Brain microvascular endothelial cell (primary cell): Measurements from ENCODE around the gene CLMN.

Source experiments
- DNase-seq: peaks from one replicate; pipeline ENCODE4 v3.0.0-alpha.2; 2020
- H3K27ac ChIP-seq: fragments of 250-450 bp; sonication (Bioruptor Pico); 2 replicates; pipeline ENCODE4 v1.5.1; 2020; ENCODE audit warnings: mild to moderate bottlenecking, moderate library complexity
- H3K27me3 ChIP-seq: fragments of 250-450 bp; sonication (Bioruptor Pico); replicated peaks from 2 replicates; pipeline ENCODE4 v1.5.1; 2020; ENCODE audit warnings: mild to moderate bottlenecking
- H3K36me3 ChIP-seq: fragments of 250-450 bp; sonication (Bioruptor Pico); replicated peaks from 2 replicates; pipeline ENCODE4 v1.5.1; 2020; ENCODE audit warnings: mild to moderate bottlenecking
- H3K4me3 ChIP-seq: 2 replicates; pipeline ENCODE4 v1.5.1; 2011; ENCODE audit warnings: low read depth, mild to moderate bottlenecking, control low read depth, low read length, moderate library complexity
- in situ Hi-C: cut with HindIII; loops from 2 replicates; pipeline ENCODE4 v1.10.0; 2017; ENCODE audit warnings: low sequenced_read_pairs, low pct_ligation_motif_present
- TF ChIP-seq, protein P1 (sequence below): IDR thresholded peaks from 2 replicates; pipeline ENCODE4 v1.5.1; 2011; ENCODE audit warnings: low read depth, mild to moderate bottlenecking, moderate library complexity, low read length, control low read depth, inconsistent platforms; ENCODE audit errors: missing control alignments

The CLMN gene

DNA sequence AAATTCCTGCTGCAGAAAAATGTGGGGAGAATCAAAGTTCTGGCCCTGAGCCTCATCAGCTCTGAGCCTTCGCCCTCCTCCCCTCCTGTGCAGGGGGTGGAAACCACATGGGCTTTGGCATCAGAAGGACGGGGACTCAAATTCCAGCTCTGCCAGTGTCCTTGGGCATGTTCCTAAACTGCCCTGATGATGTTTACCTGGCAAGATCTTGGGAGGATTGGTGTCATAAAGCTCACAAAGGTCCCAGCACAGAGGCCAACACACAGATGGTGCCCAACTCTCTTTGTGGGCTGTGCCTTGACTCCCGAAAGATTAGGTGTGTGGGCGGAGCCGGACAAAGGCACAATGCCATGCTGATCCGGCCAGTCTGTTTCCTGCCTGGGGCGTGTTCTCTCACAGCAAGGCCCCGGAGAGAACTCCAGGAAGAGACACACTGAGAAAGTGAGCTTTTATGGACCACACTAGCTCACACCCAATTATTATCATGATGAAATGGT, 20.5 kb upstream of the CLMN start:
- in situ Hi-C loops = no loop called here
- TF ChIP-seq, protein P1, sequence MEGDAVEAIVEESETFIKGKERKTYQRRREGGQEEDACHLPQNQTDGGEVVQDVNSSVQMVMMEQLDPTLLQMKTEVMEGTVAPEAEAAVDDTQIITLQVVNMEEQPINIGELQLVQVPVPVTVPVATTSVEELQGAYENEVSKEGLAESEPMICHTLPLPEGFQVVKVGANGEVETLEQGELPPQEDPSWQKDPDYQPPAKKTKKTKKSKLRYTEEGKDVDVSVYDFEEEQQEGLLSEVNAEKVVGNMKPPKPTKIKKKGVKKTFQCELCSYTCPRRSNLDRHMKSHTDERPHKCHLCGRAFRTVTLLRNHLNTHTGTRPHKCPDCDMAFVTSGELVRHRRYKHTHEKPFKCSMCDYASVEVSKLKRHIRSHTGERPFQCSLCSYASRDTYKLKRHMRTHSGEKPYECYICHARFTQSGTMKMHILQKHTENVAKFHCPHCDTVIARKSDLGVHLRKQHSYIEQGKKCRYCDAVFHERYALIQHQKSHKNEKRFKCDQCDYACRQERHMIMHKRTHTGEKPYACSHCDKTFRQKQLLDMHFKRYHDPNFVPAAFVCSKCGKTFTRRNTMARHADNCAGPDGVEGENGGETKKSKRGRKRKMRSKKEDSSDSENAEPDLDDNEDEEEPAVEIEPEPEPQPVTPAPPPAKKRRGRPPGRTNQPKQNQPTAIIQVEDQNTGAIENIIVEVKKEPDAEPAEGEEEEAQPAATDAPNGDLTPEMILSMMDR = no peak
- Histone ChIP-seq H3K36me3 (no peaks in the 10 kb centered on the region), H3K27me3 (no peaks in the 10 kb centered on the region), H3K4me3 (no peak overlapping the region), H3K27ac (no peak overlapping the region)
- DNase-seq = no peak

DNA sequence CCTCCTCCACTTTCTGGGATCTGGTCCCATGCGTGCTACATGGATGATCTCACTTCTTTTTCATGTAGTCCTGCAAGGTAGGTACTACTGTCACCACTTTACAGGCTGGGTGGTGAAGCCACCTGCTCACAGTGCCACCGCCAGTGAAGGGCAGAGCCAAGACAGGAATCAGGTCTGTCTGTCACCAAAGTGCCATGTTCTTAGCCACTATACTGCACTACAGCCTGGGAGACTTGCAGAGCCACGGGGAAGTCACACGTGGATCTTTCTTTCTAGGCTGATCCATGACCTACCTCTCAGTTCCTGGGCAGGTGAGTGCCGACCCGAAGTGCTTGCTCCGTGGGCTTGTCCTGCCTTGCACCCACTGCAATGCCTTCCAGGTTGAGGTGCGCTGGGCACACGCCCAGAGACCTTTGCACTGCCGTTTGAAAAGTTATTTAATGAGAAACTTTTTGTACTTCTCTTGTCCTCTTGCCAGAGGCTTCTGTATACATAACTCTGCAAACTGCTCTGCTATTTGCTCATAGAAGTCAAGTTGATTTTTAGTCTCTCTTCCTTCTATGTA, 19.7 kb upstream of the CLMN start:
- TF ChIP-seq, protein P1 = no peak
- Histone ChIP-seq H3K27ac (no peak overlapping the region), H3K27me3 (no peaks in the 10 kb centered on the region), H3K4me3 (no peak overlapping the region), H3K36me3 (no peaks in the 10 kb centered on the region)
- in situ Hi-C loops = no loop called here
- no peak for DNase-seq

DNA sequence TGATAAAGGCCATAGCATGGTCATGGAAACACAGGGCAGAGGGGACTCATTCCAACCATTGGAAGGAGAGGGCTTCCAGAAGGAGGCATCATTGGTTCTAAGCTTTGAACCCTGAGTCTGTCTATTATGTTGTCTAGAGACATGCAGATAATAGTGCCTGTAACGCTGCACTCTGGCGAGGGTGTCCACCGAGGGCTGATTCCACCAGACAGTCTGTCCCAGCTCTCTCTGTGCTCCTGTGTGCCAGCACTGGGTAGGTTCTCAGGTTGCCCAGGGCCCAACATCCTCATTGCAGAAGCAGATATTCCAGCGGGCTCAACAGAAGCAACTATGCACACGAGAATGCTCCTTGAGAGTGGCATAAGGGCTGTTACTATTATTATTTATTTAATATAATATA, 18.7 kb upstream of the CLMN start:
- DNase-seq = no peak
- H3K27ac ChIP-seq = no peak overlapping the region
- no peaks in the 10 kb centered on the region for H3K27me3 ChIP-seq
- H3K4me3 ChIP-seq = no peak overlapping the region
- in situ Hi-C loops = no loop called here
- TF ChIP-seq, protein P1 = no peak
- no peaks in the 10 kb centered on the region for H3K36me3 ChIP-seq

DNA sequence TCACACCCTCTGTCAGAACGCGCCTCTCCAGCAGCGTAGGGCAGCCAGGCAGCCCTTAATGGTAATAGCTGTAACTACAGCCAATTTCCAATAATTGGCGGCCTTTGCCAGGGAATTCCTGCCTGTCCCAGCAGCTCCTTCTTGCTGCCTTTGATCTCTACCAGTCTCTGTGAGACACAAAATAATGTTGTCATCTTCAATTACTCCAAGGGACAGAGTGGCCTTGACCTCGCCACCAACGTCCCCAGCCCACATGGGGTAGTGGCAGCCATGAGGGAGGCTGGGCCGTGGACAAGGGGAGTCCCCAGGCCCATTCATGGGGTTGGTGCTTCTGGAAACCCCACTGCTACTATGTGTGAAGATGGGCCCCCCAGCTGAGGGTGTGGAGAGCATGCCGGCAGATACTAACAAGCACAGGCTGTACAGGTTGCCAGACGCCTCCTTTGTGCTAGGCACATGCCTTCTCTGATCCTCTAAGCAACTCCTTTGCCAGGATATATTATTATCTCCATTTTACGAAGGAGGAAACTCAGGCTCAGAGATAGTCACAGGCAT, 17.4 kb upstream of the CLMN start:
- Histone ChIP-seq H3K36me3 (no peaks in the 10 kb centered on the region), H3K27me3 (no peaks in the 10 kb centered on the region), H3K27ac (no peak overlapping the region), H3K4me3 (no peak overlapping the region)
- no peak for DNase-seq
- in situ Hi-C loops = no loop called here
- TF ChIP-seq, protein P1 = no peak

DNA sequence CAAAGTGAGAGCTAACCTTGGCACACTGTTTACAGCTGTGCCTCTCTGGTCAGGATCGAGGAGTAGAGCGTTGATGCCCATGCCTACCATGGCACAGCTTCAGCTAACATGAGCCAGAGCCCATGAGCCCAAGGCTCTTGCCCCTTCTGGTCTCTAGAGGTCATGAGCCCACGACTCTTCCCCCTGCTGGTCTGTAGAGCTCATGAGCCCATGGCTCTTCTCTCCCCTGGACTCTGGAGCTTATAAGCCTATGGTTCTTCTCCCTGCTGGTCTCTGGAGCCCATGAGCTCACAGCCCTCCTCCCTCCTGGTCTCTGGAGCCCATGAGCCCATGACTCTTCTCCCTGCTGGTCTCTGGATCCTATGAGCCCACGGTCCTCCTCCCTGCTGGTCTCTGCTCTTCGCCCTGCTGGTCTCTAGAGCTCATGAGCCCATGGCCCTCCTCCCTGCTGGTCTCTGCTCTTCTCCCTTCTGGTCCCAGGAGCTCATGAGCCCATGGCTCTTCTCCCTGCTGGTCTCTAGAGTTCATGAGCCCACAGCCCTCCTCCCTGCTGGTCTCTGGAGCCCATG, 16.6 kb upstream of the CLMN start:
- Histone ChIP-seq H3K36me3 (no peaks in the 10 kb centered on the region), H3K27me3 (no peaks in the 10 kb centered on the region), H3K4me3 (no peak overlapping the region), H3K27ac (no peak overlapping the region)
- no peak for DNase-seq
- TF ChIP-seq, protein P1 = no peak
- in situ Hi-C loops = no loop called here
